GM21619 (cell line): ENCODE data around the gene ARFGEF3.

ENCODE experiments used
- ATAC-seq: cut with Tn5 transposase; IDR thresholded peaks from one replicate; pipeline ENCODE4 v1.9.1; 2021; ENCODE audit not compliant: unreplicated experiment

The ARFGEF3 gene

DNA sequence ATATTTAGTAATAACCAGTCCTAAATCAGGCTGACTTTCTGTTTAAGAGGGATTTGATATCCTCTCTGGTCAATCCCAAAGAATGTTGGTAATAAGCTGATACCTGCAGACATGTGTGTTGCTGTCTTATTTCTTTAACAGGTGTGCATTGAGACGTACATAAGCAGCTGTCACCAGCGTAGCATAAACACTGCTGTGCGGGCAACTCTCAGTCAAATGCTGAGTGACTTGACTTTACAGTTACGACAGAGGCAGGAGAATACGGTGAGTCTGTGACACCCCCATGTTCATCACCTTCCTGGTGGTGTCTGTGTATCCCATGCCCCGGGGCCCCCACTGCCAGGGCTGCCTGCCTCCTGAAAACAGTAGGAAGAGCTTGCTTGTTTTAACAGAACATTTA, 76.6 kb downstream of the ARFGEF3 start:
- ATAC-seq, result no peak

DNA sequence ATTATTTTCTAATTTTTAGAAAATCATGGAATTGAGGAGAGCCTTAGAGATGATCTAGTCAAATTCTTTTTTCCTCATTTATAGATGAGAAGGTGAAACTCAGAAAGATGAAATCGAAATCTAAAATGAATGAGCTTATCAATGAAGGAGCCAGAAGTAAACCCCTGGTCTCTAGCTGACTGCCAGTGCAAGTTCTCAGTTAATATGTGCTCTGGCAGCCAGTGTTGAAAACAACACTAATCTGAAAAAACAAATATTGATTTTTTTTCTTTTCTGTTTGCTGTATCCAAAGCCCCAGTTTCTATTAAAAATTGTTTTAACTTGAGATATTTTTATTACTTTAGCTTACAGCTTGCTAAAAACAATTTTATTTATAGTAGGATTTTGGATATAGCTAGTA, 78.0 kb downstream of the ARFGEF3 start:
- no peak for ATAC-seq

DNA sequence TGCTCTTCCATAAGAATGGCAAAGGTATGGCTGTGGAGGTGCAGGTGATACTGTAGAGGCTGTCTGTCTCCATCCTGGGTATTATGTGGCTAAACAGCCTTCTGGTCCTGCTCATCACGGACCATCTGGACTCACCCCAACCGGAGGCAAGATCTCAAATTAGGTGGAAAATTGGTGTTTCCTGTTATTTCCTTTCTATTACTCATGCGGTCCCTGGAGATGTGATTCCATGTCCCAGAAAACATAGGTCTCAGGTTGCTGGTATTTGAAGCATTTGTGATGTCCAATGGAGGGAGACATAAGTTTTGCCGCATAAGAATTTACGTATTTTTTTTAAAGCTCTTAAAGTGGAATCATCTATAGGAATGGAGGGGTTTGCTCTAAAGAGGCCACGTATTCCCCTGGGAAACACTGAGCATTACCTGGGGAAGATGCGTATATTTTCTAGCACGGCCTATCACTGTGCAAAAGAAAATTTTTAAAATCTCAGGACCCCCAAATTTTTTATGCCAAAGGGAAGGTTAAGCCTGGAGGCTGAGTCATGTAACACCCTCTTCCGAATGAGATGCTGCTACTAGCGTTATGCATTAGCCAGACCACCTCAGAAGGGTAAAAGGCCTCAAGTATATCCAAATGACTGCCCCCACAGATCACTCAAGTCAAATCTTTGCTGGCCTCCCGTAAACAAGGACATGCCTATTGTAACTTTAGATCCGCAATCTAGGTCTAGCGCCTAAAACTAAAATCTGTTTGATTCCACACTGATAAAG, 78.9 kb downstream of the ARFGEF3 start:
- no peak for ATAC-seq

DNA sequence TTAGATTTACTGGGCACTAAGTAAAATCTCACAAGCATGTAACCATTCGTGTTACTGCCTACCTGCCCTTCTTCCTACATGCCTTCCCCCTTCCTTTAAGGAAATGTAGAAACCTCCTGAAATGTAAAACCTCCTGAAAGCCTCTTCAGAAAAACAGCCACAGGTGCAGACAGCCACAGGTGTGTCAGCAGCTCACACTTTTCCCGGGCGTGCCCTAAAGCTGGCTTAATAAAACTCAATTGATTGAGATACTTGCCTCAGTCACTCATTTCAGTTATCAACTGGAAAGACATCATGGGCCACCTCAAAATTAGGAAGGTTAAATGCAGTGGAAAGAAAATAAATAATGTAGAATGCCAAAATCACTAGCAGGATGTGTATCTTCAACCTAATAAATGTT, 79.6 kb downstream of the ARFGEF3 start:
- no peak for ATAC-seq

DNA sequence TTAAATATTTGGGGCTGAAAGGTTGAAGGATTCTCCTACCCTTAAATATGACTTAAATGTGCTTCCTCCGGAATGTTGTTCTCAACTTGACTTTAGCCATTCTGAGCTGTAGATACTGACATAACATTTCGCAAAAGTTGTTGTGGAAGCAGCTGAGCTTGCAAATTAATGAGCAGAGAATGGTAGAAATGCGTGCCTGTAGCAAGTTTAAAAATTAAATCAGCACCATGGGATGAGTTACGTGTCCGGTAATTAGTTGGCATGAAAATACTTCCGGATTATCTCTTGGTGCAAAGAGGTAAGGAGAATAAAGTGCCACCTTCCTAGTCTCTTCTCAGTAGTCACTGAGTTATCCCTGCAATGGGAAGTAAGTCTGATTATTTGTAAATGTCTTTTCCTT, 80.2 kb downstream of the ARFGEF3 start:
- ATAC-seq, result no peak

DNA sequence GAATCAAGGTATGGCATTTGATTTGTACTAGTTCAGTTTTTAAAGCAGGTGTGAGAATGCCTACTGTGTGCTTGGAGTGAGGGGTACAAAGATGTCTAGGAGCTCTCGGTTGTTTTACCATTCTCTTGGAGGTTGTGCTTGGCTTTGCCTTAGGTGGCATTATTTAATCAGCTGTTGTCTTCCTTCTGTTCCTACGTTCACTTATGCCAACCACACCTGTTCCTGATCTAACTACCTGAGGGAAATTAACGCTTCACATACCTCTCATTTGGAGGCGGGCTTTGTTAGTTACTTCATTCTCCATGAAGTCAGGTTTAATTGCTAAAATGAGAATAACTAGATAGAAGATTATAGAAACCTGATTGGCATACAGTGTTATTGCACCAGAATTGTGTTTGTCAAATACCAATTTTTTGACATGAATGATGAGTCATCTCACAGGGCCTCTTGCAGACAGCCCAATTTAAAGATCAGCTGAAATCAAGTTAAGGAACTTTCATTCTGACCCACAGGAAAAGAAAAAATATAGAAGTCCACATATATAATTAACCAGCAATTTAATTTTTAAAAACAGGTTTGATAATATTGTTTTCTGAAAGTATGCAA, 81.4 kb downstream of the ARFGEF3 start:
- ATAC-seq, result no peak

DNA sequence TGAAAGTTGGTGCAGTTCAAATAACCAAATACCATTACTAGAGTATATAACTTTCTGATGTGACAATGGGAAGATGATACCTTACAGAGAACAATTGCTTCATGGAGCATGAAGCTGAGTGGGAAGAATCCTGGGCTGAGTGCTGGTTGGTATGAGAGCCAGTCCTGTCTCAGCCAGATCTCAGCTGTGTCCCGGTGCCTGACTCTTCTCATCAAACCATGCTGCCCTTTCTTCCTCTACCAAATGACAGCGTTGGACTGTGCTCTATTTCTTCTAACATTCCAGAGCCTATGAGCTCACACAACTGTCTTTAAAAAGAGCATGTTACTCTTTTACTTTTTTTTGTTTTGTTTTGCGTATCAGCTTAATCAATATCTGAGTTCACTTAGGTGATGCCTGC, 84.0 kb downstream of the ARFGEF3 start:
- no peak for ATAC-seq

DNA sequence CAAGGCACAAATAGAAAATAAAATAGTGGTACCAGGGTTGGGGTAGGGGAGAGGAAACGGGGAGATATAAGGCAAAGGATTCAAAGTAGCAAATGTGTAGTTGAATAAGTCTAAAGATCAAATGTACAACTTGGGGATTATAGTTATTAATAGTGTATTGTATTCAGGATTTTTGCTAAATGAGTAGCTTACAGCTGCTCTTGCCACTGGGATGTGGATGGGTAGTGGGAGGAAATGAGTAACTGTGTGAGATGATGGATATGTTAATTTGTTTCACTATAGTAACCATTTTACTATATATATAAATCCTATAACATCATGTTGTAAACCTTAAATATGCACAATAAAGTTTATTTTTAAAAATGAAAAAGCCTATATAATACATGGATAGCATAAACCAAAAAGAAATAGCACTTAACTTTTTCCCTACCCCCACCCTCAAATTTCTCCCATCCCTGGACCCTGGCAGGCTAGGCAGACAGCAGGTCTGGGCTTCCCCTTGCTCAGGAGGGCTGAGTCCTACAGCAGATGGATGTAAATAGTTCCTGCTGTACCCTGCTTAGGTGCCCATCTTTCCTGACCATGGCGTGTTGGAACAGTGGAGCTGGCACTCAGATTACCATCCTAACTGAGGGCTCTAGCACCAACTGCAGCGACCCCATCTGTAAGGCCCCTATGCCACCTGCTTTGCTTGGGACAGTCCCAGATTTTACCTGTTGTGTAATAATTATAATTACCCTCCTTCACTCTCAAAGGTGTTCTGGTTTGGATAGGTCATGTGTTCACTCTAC, 85.1 kb downstream of the ARFGEF3 start:
- ATAC-seq, result no peak

DNA sequence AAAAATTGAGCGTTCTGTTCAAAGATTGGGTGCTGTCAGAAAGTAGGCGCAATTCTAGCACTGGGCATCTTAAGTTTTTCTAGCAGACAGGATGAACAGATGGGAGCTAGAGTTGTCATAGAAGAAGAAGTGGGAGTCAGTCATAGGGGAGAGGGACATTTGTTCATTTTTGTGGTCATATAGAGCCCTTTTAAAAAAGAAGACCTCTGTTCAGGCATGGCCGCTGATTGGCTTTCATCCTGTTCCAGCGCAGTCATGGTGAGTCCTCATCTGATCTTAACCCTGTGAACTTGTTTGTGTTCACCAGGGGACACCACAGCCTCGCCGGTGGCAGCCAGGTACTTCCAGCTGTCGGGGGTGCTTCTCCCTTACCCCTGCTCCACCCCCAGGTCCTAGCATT, 86.3 kb downstream of the ARFGEF3 start:
- ATAC-seq, result no peak

DNA sequence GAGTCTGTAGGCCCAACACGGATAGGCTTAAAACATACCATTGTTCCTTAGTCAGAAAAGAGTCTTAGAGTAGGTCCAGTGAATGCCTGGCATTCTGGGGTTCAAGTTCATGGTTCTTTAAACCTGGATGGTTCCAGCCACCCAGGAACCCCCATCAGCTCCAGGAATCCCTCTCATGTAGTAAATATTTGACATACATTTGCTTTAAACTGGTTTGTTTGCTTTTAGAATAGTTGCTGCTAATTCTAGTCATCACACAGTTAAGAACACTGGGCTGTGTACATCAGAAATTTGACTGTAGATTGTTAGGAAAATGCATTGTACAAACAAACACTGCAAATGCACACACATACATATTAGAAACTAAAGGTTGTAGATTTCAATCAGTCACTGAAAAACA, 87.1 kb downstream of the ARFGEF3 start:
- no peak for ATAC-seq

DNA sequence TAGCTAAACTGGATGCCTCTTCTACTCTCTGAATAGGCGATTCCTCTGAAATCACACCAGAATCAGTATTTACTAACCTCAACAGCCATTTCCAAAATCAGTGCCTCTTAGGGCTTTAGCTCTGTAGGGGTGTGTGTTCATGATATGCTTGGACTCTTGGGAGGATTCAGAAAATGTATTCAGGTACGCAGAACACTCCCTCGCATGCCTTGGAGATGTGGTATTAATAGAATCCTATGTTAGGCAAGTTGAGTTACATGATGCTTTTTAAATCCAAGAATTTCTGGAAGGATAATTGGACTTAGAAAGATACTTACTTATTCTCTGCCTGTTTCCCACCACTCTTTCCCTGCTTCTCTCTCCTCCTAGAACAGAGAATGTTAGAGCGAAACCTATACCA, 88.3 kb downstream of the ARFGEF3 start:
- ATAC-seq, result no peak

DNA sequence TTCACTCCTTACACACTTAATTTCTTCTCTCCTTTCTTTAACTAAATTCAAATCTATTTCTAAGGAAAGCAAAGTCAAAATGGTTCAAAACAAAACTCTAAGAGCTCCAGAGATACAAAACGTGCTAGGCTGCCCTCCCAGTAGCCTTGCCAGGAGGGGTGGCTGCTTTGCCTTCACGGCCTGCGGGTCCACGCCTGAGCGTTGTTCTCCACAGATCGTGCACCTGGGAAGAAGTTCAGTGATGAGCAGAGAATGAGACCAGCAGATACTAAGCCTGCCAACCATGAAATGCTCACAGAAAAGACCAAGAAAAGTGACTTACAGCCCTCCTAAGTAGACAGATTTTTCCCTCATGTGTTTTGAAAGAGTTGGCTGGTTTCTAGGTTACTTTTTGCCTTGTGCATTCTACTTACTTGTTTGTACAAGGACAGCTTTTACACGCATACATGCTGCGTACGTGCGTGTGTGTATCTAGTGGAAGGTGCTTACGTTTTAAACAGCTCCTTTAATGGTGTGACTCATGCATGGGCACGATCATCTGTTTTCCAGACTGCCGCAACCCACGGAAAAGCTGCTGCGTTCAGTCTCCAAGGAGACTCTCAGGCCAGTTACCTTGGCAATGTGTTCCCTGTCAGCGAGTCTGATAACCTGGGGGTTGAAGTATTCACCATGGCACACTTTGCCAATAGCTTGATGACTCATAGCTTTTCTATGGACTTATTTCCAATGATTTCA, 88.9 kb downstream of the ARFGEF3 start:
- ATAC-seq, result no peak

DNA sequence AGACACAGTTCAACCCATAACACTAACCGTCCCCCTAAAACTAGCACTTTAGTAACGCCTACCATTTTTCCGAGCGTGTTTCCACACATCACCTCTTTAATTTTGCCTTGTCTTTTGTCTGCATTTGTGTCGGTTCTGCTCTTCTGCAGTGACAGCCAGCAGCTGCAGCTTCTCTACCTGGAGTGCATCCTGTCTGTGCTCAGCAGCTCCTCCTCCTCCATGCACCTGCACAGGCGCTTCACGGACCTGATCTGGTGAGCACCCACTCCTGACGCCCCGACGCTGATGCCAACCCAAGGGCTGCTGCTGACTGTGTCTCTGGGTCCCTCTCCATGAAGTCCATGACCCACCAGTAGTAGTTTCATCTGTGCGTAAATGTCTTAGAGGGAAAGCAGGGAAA, 92.0 kb downstream of the ARFGEF3 start:
- no peak for ATAC-seq

DNA sequence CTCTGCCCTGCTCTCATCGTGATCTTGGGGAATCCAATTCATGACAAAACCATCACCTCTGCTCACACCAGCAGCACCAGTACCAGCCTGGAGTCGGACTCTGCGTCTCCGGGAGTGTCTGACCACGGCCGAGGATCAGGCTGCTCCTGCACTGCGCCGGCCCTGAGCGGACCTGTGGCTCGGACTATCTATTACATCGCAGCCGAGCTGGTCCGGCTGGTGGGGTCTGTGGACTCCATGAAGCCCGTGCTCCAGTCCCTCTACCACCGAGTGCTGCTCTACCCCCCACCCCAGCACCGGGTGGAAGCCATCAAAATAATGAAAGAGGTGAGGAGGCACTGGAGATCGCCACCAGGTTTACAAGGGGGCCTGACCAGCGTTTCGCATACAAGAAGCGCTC, 93.7 kb downstream of the ARFGEF3 start:
- ATAC-seq, result no peak

DNA sequence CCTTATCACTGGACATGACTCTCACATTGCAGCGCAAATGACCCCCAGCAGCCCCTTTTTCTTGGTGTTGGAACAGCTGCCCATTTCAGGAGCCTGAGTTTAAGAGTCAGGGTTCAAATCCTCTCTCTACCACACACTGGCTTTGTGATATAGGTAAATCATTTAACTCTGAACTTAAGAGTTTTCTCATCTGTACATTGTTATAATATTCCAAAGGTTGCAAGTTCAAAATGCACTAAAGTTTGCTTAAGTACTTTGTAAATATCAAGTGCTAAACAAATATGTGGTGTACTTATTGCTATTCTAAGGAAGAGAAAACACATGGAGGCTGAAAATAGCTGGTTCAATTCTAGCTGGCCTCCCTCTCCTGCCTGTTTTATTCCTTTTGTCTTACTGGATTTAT, 95.9 kb downstream of the ARFGEF3 start:
- no peak for ATAC-seq

DNA sequence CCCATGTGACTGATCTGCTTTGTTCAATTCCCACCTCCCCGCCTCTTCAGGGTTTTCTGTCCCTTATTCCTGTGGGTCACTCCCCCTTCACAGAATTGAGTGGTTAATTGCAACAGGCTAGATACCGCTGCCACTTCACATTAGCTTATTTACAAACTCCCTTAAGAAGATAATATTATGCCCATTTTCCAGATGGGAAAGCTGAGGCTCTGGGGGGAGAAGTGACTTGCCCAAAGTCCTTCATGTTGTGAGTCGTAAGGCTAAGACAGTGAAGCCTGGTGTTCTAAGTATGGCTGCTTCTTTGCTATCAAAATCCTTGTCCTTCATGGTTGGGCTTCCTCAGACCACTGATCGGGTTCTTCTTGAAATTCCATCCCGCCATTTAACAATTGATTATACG, 96.5 kb downstream of the ARFGEF3 start:
- ATAC-seq, result no peak

DNA sequence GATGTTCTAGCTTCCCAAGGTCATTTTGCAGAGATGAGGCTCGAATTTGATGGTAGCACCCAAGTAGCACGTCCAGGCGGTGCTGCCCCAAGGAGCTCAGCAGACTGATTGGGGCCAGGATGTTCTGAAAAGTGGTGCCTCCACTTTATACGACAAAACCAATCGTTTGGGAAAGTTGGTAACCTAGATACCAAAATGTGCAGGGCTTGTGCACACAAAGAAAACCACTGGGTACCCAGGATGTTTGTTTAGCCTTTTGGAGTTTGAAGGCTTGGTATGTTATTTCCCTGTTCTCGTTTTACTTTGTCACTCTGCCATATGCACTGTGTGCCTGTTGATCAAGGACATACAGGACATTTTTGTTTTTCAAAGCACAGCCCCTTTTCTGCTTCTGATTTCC, 97.3 kb downstream of the ARFGEF3 start:
- ATAC-seq, result no peak

DNA sequence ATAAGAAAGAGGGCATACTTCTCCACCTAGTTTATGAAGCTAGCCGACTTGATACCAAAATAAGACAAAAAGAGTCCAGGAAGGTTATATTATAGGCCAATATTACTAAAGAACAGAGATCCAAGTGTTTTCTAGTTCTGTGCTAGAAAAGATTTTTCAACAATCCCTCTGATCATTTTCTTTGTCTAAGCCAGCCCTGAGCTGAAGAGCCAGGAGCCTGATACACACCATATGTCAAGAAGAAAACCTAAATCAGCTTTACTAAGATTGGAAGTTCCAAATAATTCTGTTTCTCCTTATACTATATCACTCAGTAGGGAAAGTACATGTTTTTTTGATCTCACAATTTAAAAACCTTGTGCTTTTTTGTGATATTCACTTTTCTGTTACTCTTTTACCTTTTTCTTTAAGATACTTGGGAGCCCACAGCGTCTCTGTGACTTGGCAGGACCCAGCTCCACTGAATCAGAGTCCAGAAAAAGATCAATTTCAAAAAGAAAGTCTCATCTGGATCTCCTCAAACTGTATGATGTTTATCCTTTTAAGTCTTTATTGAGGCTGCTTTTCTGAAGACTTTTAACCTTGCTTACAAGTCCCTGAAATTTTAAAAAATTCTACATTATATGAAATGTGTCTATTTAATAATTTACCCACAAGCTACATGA, 99.5 kb downstream of the ARFGEF3 start:
- no peak for ATAC-seq

DNA sequence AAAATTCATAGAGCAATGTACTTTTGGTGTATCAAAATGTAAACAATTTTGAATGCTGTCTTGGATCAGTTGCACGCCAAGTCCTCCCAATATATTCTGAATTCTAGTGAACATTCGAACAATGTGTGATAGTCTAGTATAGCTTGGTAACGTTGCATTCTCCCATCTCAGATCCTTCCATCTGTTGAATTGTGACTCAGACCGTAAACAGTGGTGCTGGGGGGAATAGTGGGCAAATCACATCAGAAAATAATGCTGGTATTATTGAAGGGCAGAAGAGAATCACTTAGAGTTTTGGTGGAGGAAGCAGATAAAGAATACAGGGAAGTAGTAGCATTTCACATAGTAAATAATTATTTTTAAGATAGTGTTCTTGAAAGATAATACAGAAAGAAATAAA, 102.2 kb downstream of the ARFGEF3 start:
- no peak for ATAC-seq

DNA sequence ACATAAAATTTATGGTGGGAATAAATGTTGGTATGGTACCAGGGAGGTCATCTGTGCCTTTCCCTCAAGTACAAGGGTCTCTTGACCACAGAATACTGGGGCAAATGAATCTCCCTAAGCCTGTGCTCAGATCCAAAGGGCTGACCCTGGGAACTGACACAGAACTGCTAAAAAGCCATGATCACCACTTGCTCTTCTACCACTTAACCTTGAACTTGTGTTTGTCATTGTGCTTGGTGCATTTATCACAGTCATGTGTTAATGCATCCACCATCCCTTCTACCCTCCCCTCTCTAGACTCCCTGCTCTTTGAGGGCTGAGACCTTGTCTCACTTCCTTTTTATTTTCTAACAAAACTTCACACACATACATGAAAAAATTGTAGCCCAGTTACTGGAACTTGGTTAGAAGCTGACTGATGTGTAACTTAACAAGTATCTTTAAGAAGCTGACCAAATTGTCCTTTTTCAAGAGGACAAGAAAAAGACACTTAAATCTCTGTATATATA, 102.7 kb downstream of the ARFGEF3 start:
- no peak for ATAC-seq

DNA sequence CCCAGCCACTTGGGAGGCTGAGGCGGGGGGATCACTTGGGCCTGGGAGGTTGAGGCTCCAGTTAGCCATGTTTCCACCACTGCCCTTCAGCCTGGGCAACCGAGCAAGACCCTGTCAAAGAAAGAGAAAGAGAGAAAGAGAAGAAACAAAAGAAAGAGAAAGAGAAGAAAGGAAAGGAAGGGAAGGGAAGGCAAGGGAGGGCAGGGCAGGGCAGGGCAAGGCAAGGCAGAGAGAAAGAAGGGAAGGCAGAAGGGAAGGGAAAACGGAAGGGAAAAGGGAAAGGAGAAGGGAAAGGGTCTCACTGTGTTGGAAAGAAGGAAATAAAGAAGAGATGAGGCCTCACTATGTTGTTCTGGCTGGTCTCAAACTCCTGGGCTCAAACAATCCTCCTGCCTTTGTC, 104.4 kb downstream of the ARFGEF3 start:
- ATAC-seq, result no peak
